NCI-H460 (cell line): Measurements from ENCODE around the gene BCL2A1. TPM values are rescaled to one million over a fixed set of nuclear protein-coding genes. Genes with fewer than 3 reads are reported as not detected.
"Not testable (repeated sequence)": the region's sequence is repeated elsewhere in the genome, so short reads cannot be mapped to it uniquely, and the experiment has no call there.

ENCODE experiments used
- DNase-seq: peaks from one replicate; pipeline ENCODE4 v3.0.0-alpha.2; 2016; ENCODE audit warnings: low read depth; ENCODE audit errors: extremely low read depth
- total RNA-seq: library from RNA; depleted of rRNA; stranded (reverse); fragments of >200 nt; shearing (Covaris generic); gene quantifications from 2 replicates; pipeline ENCODE4 v1.2.3, GENCODE V29; 2014

BCL2A1 gene
- total RNA-seq, 1 experiment from 2014 or later, result not detected

DNA sequence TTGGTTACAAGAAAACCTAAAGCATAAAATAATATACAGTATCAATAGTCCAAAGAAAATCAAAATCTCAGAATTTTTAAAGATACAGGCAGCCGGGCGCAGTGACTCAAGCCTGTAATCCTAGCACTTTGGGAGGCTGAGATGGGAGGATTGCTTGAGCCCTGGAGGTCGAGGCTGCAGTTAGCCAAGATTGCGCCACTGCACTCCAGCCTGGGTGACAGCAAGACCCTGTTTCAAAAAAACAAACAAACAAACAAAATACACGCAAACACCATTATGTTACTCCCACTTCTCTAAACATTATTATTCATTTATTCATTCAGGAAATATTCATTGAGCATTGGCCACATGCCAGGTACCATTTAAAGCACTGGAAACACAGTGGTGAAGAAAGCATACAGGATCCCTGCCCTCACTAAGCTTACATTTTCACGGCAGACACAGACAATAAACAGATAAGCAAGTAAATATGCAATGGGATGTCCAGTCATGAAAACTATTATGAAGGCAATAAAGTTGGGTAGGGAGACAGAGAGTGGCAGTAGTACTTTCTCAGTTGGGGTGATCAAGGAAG is 6.7 kb downstream of the BCL2A1 start:
- no peak for DNase-seq

DNA sequence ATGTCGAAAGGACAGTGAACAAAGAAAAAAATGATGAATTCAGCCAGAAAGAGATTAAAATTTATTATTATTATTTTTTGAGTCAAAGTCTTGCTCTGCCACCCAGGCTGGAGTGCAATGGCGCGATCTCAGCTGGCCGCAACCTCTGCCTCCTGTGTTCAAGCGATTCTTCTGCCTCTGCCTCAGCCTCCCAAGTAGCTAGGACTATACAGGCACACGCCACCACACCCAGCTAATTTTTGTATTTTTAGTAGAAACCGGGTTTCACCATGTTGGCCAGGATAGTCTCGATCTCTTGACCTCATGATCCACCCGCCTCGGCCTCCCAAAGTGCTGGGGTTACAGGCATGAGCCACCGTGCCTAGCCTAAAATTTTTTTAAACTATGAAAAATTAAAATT is 8.1 kb downstream of the BCL2A1 start:
- DNase-seq, result not testable (repeated sequence)

DNA sequence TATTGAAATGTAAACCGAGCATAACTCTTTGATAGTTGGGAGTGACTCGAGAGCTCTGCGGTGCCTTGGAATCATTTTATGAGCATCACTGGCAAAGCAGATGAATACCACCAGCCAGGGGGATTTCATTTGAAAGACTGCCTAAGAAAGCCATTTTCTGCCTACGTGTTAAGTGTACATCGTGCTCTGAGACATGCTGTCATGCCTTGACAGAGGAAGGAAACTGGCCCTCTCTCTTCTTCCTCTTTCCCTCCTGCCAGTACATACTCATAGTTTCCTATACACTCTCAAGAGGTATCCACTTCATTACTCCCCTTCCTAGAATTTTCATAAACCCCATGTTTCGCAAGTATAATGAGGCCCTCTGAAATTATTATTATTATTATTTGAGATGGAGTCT is 8.8 kb downstream of the BCL2A1 start:
- no peak for DNase-seq

DNA sequence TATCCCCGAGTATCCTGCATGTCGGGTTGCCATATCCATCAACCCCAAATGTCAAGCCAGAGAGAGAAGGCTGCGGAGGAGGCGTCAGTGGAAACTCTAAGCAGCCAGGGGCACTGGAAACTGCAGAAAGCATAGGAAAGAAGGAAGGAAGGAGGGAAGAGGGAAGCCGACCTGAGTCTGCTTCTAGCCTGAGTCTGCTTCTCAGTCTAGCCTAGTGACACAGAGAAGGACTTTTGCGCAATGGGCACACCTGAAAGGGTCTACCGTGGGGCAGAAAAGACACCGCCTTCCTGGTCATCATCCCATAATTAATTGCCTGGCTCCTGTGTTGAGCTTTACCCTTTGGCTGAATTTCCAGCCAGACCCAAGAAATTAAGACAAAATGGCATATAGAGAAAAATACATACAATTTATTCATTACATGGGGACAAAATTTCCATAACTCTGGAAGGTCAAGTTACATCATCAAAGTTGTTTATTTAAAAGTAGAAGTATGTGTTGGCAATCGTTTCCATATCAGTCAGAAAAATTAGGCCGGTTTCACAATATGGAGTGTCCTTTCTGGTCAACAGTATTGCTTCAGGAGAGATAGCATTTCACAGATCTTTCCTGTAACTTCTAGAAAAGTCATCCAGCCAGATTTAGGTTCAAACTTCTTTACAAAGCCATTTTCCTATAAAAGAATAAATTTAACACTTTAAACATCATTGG is 10.3 kb downstream of the BCL2A1 start:
- DNase-seq, result no peak

DNA sequence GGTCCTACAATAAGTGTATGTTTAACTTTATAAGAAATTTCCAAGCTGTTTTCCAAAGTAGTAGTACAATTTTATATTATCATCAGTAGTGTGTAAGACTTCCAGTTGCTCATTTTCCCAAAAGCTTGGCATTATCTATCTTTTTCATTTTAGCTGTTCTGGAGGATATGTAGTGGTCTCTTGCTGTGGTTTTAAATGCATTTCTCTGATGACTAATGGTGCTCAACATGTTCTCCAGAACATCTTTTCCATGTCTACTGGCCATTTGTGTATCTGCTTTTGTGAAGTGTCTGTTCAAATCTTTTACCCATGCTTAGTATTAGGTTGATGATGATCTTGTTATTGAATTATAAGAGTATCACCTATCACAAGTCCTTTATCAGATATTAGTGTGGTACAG is 13.3 kb downstream of the BCL2A1 start:
- no peak for DNase-seq

DNA sequence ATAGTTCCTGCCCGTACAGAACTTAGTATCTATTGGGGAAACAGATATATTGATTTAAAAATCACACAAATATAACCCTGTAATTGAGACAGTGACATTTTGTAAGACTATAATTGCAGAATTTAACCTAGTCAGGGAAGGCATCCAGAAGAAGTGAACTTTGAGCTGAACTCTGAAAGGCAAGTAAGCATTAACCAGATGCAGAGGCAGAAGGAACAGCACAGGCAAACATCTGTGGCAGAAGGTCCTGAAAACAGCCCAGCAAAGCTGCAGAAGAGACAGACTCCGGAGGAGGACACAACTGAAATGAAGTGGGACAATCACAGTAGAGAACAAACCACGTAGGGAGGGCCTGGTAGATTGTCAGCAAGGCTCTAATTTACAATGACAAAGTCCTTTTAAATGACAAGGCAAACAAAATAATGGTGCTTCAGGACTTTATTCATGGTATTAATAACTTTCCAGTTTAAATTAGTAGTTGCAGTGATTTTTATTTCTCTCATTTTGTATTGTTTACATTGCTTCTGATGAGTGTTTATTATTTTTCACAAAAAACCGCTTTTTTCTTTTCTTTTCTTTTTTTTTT is 14.5 kb downstream of the BCL2A1 start:
- DNase-seq, result no peak

DNA sequence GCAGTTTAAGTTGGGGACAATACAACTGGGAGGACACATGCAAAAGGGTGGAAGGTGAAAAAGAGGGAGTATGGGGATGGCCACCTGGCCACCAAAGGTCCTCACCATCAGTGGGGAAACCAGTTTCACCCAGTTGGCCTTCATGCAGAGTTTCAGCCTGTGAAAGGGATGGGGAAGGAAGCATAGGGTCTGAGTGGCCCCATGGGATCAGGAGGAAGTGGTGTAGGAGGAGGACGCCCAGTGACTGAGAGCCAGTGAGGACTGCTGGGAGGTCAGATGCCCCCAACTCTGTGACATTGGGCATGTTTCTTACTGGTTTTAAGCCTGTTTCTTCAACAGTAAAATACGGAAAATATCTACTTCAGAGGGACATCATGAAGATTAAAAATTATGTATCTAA is 16.3 kb downstream of the BCL2A1 start:
- no peak for DNase-seq

DNA sequence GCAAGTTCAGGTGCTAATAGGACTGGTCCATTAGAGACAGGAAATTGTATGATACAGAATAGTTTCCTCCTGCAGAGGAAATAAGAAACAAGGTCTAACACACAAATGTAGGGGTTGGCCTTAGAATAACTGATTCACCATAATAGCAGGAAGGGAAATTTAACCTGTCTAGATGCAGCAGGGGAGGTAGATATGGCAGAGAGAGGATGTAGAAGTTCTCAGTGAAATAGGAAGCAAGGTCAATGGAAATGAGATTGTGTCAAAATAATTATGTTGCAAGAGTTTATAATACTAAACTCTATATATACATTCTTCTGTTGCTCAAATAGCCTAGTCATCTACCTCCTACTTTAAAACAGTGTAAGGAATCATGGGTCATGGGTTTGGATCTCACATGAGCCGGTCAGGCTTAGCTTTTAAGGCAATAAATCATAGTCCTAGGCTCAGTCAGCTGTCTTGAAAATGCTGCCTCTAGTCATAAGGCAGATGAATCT is 17.0 kb downstream of the BCL2A1 start:
- DNase-seq, result no peak

DNA sequence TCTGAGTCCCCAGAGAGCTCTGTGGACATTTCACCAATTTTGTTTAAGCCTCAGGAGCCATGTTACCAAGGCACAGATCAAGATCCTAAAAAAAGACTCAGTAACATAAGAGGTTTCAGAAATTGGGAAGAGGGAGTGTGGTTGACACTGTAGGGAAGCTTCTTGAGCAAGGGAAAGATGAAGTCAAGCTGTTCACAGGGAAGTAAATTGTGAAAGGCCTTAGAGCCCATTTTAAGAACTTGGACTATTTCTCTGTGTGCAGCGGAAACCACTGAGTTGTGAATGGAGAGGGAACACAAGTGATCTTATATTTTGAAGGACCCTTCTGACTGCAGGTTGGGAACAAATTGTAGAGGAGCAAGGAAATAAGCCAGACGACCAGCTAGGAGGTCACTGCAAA is 18.7 kb downstream of the BCL2A1 start:
- no peak for DNase-seq

DNA sequence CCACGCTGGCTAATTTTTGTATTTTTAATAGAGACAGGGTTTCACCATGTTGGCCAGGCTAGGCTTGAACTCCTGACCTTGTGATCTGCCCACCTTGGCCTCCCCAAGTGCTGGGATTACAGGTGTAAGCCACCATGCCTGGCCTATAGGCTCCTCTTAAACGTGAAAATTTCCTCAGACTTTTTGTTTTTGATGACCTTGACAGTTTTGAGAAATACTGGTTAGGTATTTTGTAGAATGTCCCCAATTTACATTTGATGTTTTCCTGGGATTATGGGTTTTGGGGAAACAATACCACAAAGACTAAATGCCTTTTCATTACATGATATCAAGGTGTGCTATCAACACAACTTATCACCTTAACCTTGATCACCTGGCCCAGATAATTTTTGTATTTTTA is 20.7 kb downstream of the BCL2A1 start:
- DNase-seq, result no peak

DNA sequence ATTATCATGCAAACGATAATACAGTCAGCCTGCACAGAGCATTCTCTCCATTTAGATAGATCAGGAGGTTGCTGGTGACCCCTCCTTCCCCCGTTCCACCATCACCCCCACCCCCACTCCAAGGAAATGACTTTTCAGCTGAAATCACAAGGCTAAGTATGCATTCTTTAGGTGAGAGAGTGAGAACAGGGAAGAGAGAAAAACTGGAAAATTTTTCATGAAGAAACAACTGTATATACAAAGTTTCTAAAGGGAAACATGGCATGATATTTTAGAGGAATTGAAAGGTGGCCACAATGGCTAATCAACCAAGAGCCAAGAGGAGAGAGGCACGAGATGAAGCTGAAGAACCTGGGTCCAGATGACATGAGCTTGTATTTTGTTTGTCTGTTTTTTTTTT is 22.2 kb downstream of the BCL2A1 start:
- DNase-seq, result no peak

DNA sequence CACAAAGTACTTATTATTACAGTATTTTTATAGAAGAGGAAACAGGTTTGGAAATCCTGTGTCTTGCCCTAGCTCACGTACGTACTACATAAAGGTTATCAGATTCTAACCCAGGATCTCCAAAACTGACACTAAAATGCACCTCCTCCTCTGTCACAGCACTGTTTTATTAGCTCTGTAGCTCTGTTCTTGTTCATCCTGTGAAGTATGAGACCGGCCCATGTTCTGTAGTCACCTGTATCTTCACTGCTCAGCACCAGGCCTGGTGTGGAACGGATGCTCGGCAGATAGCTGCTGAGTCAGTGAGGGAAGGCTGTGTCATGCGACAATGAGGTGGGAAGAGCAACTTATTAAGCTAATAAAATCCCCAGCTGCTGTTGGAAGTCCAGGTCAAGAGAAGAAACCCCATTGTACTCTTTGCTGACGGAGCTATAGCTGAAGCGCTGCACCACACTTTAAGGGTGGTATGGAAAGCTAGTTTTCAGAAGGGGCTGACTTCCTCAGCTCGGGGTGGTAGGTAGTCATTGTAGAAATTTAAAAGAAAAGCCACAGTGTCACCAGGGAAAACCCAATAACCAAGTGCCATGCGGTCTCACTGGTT is 22.8 kb downstream of the BCL2A1 start:
- DNase-seq, result no peak

DNA sequence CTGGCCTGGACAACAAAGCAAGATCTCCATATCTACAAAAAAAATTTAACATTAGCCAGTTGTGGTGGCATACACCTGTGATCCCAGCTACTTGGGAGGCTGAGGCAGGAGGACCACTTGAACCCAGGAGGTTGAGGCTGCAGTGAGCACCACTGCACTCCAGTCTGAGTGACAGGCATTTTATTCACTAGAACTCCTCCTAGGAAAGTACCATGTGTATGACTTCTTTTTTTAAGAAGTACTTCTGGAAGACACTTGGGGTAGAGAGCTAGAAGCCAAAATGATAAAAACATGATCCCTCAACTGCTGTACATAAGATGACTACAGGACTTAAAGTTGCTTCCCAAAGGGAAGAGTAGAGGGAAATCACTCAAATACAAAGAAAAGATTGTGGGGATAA is 24.0 kb downstream of the BCL2A1 start:
- no peak for DNase-seq

DNA sequence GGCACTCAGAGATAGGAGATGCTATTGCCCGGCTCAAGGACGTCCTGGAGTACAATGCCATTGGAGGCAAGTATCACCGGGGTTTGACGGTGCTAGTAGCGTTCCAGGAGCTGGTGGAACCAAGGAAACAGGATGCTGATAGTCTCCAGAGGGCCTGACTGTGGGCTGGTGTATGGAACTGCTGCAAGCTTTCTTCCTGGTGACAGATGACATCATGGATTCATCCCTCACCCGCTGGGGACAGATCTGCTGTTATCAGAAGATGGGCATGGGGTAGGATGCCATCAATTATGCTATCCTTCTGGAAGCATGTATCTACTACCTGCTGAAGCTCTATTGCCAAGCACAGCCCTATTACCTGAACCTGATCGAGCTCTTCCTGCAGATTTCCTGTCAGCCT is 26.4 kb downstream of the BCL2A1 start:
- no peak for DNase-seq

DNA sequence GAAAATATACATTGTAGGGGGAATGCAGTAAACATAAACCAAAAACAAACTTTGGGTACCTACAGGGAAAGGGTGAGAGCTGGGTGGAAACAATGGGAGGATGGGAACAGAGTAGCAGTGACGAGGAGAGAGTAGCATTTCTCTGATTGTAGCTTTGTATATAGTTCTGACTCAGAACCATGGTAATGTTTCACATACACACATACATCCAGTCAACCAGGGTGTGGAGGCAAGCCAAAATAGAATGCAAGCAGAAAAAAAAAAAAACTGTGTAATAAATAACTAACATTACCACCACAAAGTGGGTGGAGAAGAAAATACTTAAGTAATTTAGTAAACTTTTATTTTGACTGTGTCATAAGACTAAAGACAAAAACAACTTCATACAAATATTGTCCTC is 27.2 kb downstream of the BCL2A1 start:
- no peak for DNase-seq

DNA sequence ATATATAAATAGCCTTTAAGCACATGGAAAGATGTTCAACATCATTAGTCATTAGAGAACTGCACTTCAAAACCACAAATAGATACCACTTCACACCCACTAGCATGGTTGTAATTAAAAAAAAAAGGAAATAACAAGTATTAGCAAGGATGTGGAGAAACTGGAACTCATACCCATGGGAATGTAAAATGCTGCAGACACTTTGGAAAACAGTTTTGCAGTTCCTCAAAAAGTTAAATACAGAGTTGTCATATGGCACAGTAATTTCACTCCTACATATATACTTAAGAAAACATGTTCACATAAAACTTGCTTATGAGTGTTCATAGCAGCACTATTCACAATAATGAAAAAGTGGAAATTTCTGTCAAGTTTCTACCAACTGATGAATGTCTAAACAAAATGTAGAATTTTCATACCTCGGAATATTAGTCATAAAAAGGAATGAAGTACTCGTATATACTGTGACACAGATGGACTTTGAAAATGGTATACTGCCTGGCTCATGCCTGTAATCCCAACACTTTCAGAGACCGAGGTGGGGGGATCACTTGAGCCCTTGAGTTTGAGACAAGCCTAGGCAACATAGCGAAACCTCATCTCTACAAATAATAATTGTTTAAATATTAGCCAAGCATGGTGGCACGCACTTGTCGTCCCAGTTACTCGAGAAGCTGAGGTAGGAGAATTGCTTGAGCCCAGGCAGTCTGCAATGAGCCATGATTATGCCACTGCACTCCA is 28.1 kb downstream of the BCL2A1 start:
- no peak for DNase-seq

DNA sequence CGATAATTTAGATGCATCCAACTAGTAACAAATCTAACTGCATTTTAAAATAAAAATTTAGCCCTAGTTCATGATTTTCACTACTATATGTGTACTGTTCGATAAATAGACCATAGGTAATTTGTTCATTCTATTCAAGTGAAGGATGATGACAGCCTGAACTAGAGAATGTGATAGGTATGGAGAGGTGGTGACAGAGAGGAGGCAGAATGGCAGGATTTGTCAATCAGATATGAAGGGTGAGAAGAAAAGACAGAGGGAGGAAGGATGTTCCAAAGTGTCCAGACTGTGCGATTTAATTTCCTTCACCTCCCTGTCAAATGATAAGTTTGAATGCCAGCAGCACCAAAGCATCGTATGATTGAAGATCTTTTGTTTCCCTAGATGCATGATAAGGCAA is 31.6 kb downstream of the BCL2A1 start:
- DNase-seq, result no peak

DNA sequence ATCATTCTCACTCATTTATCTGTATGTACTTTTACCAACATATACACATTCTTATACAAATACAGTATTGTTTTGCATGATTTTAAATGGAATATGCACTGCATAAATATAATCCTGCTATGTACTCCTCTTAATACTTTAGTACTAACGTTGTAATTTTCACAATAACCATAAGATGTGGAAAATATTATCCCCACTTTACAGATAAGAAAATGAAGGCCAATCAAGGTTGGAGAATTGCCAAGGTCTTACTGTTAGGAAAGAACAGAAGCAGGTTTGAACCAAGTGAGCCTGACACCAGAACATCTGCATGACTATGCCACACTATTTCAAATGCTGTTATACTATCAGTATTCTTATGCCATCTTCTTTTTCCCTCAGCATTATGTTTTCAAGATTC is 32.9 kb downstream of the BCL2A1 start:
- DNase-seq, result no peak

DNA sequence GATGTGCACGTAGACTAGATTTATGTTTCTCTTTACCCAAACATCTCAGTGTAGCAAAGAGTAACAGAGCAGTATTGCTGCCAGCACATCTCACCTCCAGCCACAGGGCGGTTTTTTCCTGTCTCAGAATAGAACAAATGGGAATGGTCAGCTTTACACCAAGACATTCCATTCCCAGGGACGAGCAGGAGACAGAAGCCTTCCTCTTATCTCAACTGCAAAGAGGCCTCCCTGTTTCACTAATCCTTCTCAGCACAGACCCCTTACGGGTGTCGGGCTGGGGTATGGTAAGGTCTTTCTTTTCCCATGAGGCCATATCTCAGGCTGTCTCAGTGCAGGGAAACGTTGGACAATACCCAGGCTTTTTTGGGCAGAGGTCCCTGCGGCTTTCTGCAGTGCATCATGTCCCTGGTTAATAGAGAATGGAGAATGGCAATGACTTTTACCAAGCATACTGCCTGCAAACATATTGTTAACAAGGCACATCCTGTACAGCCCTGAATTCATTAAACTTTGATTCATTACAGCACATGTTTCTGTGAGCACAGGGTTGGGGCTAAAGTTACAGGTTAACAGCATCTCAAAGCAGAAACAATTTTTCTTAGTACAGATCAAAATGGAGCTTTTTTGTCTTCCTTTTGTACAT is 35.3 kb downstream of the BCL2A1 start:
- DNase-seq, result not testable (repeated sequence)

DNA sequence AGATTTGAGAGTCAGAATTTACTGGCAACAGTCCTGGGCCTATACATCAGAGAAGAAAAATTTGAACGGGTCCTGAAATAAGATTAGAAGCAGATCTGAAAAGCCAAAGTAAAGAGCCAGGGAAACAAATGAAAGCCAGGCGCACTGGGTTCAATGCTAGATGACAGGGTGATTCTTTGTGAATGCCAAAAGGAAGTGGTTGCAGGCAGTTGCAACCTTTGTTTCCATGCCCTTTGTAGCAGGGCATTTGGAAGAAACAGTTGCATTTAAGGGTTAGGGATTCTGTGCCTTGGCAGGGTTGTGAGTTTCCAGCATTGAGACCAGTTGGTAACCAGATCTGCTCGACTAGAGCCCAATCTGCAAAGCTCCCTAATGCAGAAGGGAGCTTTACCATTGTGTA is 37.8 kb downstream of the BCL2A1 start:
- no peak for DNase-seq

DNA sequence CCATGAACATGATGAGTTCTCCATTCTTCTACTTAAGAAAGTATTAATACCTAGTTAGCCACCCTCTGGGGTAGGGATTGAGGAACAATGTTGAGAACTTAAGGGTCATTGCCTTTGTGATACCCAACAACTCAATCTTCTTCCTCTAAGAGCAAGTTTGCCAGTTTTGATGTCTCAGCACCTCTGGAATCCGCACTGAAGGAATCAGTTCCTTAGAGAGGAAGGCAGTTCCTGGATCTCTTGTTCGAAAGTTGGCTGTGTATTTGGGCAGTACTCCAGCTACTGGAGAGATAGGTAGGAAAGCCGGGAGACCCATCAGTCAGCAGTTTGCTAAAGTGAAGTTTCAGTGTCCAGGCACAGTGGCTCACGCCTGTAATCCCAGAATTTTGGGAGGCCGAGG is 38.5 kb downstream of the BCL2A1 start:
- DNase-seq, result no peak
